Measurements from ENCODE around the gene RNF169.

- TF ChIP-seq, protein P1, sequence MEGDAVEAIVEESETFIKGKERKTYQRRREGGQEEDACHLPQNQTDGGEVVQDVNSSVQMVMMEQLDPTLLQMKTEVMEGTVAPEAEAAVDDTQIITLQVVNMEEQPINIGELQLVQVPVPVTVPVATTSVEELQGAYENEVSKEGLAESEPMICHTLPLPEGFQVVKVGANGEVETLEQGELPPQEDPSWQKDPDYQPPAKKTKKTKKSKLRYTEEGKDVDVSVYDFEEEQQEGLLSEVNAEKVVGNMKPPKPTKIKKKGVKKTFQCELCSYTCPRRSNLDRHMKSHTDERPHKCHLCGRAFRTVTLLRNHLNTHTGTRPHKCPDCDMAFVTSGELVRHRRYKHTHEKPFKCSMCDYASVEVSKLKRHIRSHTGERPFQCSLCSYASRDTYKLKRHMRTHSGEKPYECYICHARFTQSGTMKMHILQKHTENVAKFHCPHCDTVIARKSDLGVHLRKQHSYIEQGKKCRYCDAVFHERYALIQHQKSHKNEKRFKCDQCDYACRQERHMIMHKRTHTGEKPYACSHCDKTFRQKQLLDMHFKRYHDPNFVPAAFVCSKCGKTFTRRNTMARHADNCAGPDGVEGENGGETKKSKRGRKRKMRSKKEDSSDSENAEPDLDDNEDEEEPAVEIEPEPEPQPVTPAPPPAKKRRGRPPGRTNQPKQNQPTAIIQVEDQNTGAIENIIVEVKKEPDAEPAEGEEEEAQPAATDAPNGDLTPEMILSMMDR (IDR thresholded peaks at IDR 0.05; ENCODE audit: low read length), result no peak
- TF ChIP-seq EZH2phosphoT487 (IDR thresholded peaks at IDR 0.05; ENCODE audit: low read length) (no peak), EZH2 (optimal IDR thresholded peaks at IDR 0.05; ENCODE audit: low read depth, low read length) (no peak)
Observed at GRCh38 chr11:74751303-74751702, 2.7 kb downstream of the RNF169 start.

Data from MM.1S (cell line).